Epithelial cell of esophagus (primary cell): Measurements from ENCODE around the gene PHGDH.

Source experiments
- DNase-seq: peaks from one replicate; pipeline ENCODE4 v3.0.0; 2010; ENCODE audit warnings: low read depth
- H3K4me3 ChIP-seq: 2 replicates; pipeline ENCODE4 v1.5.1; 2011; ENCODE audit warnings: mild to moderate bottlenecking, low read length, control low read depth
- CTCF ChIP-seq: IDR thresholded peaks from 2 replicates; pipeline ENCODE4 v1.5.1; 2011; ENCODE audit warnings: low read depth, mild to moderate bottlenecking, low read length, control low read depth, inconsistent platforms; ENCODE audit not compliant: insufficient read depth; ENCODE audit errors: missing control alignments

The PHGDH gene

DNA sequence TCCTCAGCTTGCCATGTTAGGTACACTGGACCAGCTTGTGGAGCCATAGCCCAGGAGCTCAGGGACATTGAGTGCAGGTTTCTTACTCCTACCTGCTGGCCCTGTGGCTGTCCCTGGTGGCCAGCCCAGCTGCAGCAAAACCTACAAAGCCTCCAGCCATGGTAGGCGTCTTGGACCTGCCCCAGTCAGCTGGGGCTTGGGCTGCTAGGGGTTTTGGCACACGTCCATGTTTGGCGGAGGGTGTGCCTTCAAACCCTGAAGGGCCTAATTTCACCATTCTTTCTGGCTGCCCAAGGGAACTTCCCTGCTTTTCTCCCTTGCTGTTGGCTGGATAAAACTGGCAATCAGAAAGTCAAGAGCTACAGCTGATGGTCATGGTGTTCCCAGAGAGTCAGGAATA is 31.6 kb downstream of the PHGDH start:
- H3K4me3 ChIP-seq, result no peak overlapping the region
- TF ChIP-seq CTCF, result no peak
- DNase-seq, result no peak

DNA sequence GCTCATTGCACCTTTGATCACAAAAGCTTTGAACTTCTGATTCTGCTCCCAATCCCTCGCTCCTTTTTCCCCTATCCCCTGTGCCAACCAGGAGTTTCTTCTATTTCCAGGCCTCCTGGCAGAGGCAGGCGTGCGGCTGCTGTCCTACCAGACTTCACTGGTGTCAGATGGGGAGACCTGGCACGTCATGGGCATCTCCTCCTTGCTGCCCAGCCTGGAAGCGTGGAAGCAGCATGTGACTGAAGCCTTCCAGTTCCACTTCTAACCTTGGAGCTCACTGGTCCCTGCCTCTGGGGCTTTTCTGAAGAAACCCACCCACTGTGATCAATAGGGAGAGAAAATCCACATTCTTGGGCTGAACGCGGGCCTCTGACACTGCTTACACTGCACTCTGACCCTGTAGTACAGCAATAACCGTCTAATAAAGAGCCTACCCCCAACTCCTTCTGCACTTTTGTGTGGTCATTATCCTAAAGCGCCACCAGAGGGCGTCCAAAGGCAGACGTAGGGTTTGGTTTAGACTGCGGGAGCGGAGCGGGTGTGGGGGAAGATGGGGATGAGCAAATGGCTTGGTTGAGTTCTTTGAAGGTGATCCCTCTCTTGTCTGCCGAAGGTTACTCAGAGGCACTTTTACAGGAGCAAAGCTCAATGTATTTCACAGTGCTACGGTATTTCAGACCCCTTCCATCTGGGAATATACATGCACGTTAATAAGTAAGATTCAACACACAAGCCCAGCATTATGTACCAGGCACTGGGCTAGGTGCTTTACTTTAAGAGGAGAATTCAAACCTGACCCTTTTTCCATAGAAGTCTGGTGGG is 32.3 kb downstream of the PHGDH start:
- H3K4me3 ChIP-seq, result no peak overlapping the region
- TF ChIP-seq CTCF, result peak; percentile 92
- peak; percentile 79 for DNase-seq

DNA sequence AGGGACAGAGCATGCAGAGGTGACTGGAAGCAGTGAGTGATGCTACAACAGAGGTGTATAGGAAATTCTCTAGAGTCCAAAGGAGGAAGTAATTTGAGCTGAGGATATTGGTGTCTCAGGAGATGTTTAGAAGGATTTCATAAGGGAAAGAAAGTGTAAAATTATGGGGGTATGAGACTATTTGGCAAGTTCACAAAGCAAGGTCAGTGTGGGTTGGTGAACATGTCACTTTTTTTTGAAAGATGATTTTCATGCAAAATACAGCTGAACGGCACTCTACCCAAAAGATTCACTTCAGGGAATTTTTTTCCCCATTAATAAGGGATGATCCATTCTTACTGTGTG is 32.8 kb downstream of the PHGDH start:
- H3K4me3 ChIP-seq, result no peak overlapping the region
- TF ChIP-seq CTCF, result no peak
- no peak for DNase-seq

DNA sequence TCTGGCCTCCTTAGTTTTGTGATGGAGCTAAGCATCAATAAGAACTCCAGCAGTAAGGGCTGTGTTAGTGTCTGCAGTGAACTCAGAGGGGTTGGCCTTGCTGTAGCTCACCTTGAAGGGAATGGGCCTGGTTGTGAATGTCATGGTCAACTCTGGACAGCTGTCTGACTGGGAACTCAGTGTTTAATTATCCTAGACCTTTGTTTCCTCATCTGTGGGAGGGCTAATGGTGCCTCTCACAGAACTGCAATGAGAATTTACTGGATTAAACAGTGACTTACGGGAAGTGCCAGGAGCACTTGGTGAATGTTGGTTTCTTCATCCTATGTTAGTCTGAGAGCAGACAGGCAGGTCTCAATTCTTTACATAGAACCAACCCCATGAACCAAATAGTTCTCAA is 33.3 kb downstream of the PHGDH start:
- DNase-seq, result no peak
- TF ChIP-seq CTCF, result no peak
- no peak overlapping the region for H3K4me3 ChIP-seq

DNA sequence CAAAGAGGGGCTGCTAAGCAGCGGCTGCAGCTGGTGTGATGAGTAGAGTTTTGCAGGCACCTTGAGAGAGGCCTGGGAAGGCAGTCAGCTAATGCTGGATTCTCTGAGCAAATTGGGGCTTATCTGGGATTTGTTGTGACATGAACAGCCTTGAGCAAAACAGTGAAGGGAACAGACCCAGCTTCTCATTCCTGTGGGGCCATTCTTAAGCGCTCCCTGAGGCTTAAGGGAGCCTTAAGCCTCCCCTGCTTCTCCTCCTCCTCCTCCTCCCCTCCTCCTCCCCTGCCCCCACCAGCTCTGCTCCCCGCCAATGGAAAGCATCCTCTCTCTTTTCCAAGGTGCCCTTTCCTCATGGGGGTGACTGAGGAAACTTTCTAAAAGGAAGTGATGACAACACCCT is 35.7 kb downstream of the PHGDH start:
- peak; percentile 82 for DNase-seq
- no peak overlapping the region for H3K4me3 ChIP-seq
- no peak for TF ChIP-seq CTCF

DNA sequence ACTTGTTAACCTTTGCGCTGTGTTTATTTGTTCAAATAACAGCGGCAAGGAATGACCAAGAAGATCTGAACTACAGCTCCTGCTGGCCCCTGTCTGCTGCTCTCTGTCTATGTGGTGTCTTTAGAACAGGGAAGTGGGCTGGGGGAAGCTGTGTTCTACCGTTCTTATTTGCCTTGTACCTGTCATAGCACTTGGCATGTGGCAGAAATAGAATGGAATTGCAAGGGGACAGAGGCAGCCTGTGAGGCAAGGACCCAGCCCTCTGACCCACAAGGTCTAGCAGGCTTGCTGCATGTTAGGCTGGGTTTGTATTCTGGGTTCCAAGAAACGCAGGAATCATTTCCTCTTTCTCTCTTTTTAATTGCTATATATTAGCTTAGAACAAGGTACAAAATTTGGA is 36.3 kb downstream of the PHGDH start:
- DNase-seq, result no peak
- no peak for TF ChIP-seq CTCF
- no peak overlapping the region for H3K4me3 ChIP-seq

DNA sequence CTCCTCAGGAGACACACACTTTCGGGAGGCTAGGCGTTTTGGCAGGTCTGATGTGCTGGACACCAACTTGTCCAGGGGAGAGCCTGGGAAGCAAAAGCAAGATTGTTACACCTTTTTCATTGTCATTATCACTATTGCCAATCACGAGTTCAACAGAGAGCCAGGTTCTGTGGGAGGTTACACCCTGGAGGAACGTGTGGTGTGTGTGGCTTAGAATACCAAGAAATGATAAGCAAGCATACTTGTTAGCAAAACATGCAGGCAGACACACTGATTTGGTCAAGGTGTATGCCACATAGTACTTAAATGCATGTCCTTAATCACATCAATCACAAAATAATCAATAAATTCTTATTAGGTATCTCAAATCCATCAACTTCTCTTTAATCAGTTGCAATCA is 40.9 kb downstream of the PHGDH start:
- TF ChIP-seq CTCF, result no peak
- H3K4me3 ChIP-seq, result no peak overlapping the region
- no peak for DNase-seq
